Neural progenitor cell (in vitro differentiated cells): Measurements from ENCODE around the gene EYS. TPM values are rescaled to one million over a fixed set of nuclear protein-coding genes. Genes with fewer than 3 reads are reported as not detected.
A peak's percentile ranks its signal among the peaks of the same experiment; 100 is the strongest.

Source experiments
- DNase-seq: peaks from one replicate; pipeline ENCODE4 v3.0.0-alpha.2; 2016; ENCODE audit warnings: low spot score
- H2AFZ ChIP-seq: fragments of 200-600 bp; sonication (generic); replicated peaks from 2 replicates; pipeline ENCODE4 v1.6.1; 2016; ENCODE audit warnings: antibody characterized with exemption
- H3F3A ChIP-seq: fragments of 200-600 bp; sonication (generic); 2 replicates; pipeline ENCODE4 v1.6.1; 2016; ENCODE audit warnings: antibody characterized with exemption, low read depth
- H3K27ac ChIP-seq: fragments of 200-600 bp; sonication (generic); 2 replicates; pipeline ENCODE4 v1.5.1; 2016; ENCODE audit warnings: mild to moderate bottlenecking
- H3K27me3 ChIP-seq: fragments of 200-600 bp; sonication (generic); 2 replicates; pipeline ENCODE4 v1.6.1; 2016; ENCODE audit warnings: mild to moderate bottlenecking, moderate library complexity
- H3K36me3 ChIP-seq: fragments of 200-600 bp; sonication (generic); 2 replicates; pipeline ENCODE4 v1.5.1; 2016
- H3K4me1 ChIP-seq: fragments of 200-600 bp; sonication (generic); 2 replicates; pipeline ENCODE4 v1.6.1; 2016; ENCODE audit warnings: mixed run types
- H3K4me2 ChIP-seq: fragments of 200-600 bp; sonication (generic); 2 replicates; pipeline ENCODE4 v1.6.1; 2016
- H3K4me3 ChIP-seq: fragments of 200-600 bp; sonication (generic); 2 replicates; pipeline ENCODE4 v1.5.1; 2016
- H3K79me2 ChIP-seq: fragments of 200-600 bp; sonication (generic); 2 replicates; pipeline ENCODE4 v1.6.1; 2016; ENCODE audit warnings: low read depth
- H3K9ac ChIP-seq: fragments of 200-600 bp; sonication (generic); 2 replicates; pipeline ENCODE4 v1.6.1; 2016
- H3K9me3 ChIP-seq: fragments of 200-600 bp; sonication (generic); 2 replicates; pipeline ENCODE4 v1.5.1; 2016; ENCODE audit warnings: low read depth
- H4K20me1 ChIP-seq: fragments of 200-600 bp; sonication (generic); 2 replicates; pipeline ENCODE4 v1.6.1; 2016; ENCODE audit warnings: low read depth
- H3K27ac Mint-ChIP-seq: 3 replicates; pipeline ENCODE4 v1.8.0; 2021; ENCODE audit warnings: mixed read lengths
- H3K27me3 Mint-ChIP-seq: 2 replicates; pipeline ENCODE4 v1.8.0; 2022; ENCODE audit warnings: low read depth, mild to moderate bottlenecking, inconsistent platforms, moderate library complexity, mixed read lengths; ENCODE audit not compliant: insufficient read depth
- H3K36me3 Mint-ChIP-seq: 3 replicates; pipeline ENCODE4 v1.8.0; 2021; ENCODE audit warnings: mixed read lengths
- H3K4me1 Mint-ChIP-seq: 3 replicates; pipeline ENCODE4 v1.8.0; 2021; ENCODE audit warnings: mixed read lengths
- H3K4me3 Mint-ChIP-seq: 3 replicates; pipeline ENCODE4 v1.8.0; 2021; ENCODE audit warnings: mild to moderate bottlenecking, moderate library complexity, mixed read lengths
- H3K9me3 Mint-ChIP-seq: 3 replicates; pipeline ENCODE4 v1.8.0; 2020; ENCODE audit warnings: mixed read lengths
- CTCF ChIP-seq: fragments of 200-600 bp; sonication (generic); IDR thresholded peaks from 2 replicates; pipeline ENCODE4 v1.5.1; 2017; ENCODE audit warnings: antibody characterized with exemption, mild to moderate bottlenecking
- EZH2 ChIP-seq: fragments of 200-600 bp; sonication (generic); IDR thresholded peaks from 2 replicates; pipeline ENCODE4 v1.6.1; 2017; ENCODE audit warnings: antibody characterized with exemption, mild to moderate bottlenecking, moderate library complexity
- EZH2phosphoT487 ChIP-seq: fragments of 200-600 bp; sonication (generic); IDR thresholded peaks from 2 replicates; pipeline ENCODE4 v1.6.1; 2017; ENCODE audit warnings: antibody characterized with exemption
- total RNA-seq: library from RNA; depleted of rRNA; stranded (reverse); fragments of >200 nt; gene quantifications from 2 replicates; pipeline ENCODE4 v1.2.3, GENCODE V29; 2015; ENCODE audit warnings: low replicate concordance

EYS gene
- total RNA-seq, 1 donor from 2014 or later: not detected

- Mint-ChIP-seq H3K27ac (no peak overlapping the region), H3K4me3 (no peak overlapping the region), H3K9me3 (no peaks in the 10 kb centered on the region), H3K4me1 (no peaks in the 10 kb centered on the region), H3K27me3 (no peaks in the 10 kb centered on the region), H3K36me3 (no peaks in the 10 kb centered on the region)
- Histone ChIP-seq H3K9me3 (no peaks in the 10 kb centered on the region), H3K36me3 (no peaks in the 10 kb centered on the region), H3K27me3 (no peaks in the 10 kb centered on the region), H2AFZ (no peak overlapping the region), H3K4me1 (peaks cover 4% of the 10 kb centered on the region), H3K27ac (no peak overlapping the region), H4K20me1 (no peaks in the 10 kb centered on the region), H3K4me3 (no peak overlapping the region), H3K79me2 (no peaks in the 10 kb centered on the region), H3K4me2 (no peak overlapping the region), H3K9ac (no peak overlapping the region), H3F3A (no peaks in the 10 kb centered on the region)
- TF ChIP-seq EZH2 (no peak), CTCF (no peak), EZH2phosphoT487 (no peak)
- DNase-seq: no peak
These were observed 1187.0 kb downstream of the EYS start for GRCh38 chr6:64520050-64520449.

DNA sequence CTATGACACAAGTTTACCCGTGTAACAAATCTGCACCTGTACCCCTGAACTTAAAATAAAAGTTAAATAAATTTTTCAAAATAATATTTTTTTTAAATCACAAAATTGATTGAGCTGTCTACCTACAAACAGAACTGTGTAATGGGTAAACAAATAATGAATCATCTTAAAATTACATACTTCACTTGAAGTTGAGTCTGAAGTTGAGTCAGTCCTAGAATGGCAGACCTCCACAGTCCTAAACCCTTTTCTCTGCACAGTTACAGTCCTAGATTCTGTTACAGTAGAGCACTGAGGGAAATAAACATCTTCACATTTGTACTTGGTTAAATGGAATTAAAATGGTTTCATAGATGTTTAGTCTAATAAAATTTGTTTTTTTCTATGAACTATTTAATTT, 1190.6 kb downstream of the EYS start:
- no peaks in the 10 kb centered on the region for H3K36me3 Mint-ChIP-seq
- Histone ChIP-seq H3K9ac (no peak overlapping the region), H3K4me3 (no peak overlapping the region), H3K27me3 (no peaks in the 10 kb centered on the region), H3K4me1 (no peaks in the 10 kb centered on the region), H3K9me3 (no peaks in the 10 kb centered on the region), H3F3A (no peaks in the 10 kb centered on the region), H4K20me1 (no peaks in the 10 kb centered on the region), H2AFZ (no peak overlapping the region), H3K27ac (no peak overlapping the region), H3K4me2 (no peak overlapping the region), H3K36me3 (no peaks in the 10 kb centered on the region), H3K79me2 (no peaks in the 10 kb centered on the region)
- H3K27me3 Mint-ChIP-seq: no peaks in the 10 kb centered on the region
- no peak overlapping the region for H3K4me3 Mint-ChIP-seq
- TF ChIP-seq EZH2phosphoT487 (no peak), EZH2 (no peak), CTCF (no peak)
- H3K27ac Mint-ChIP-seq: no peak overlapping the region
- H3K4me1 Mint-ChIP-seq: peaks cover 3% of the 10 kb centered on the region
- DNase-seq: no peak
- no peaks in the 10 kb centered on the region for H3K9me3 Mint-ChIP-seq

- Mint-ChIP-seq H3K4me1 (peaks cover 2% of the 10 kb centered on the region), H3K36me3 (no peaks in the 10 kb centered on the region), H3K4me3 (no peak overlapping the region), H3K27ac (no peak overlapping the region), H3K9me3 (no peaks in the 10 kb centered on the region), H3K27me3 (no peaks in the 10 kb centered on the region)
- Histone ChIP-seq H3F3A (no peaks in the 10 kb centered on the region), H3K9me3 (no peaks in the 10 kb centered on the region), H3K36me3 (no peaks in the 10 kb centered on the region), H3K4me2 (no peak overlapping the region), H3K79me2 (no peaks in the 10 kb centered on the region), H3K27ac (no peak overlapping the region), H3K4me1 (no peaks in the 10 kb centered on the region), H3K4me3 (no peak overlapping the region), H3K27me3 (no peaks in the 10 kb centered on the region), H3K9ac (no peak overlapping the region), H4K20me1 (no peaks in the 10 kb centered on the region), H2AFZ (no peak overlapping the region)
- no peak for DNase-seq
- TF ChIP-seq EZH2phosphoT487 (no peak), EZH2 (no peak), CTCF (no peak)
These were observed 1199.4 kb downstream of the EYS start for GRCh38 chr6:64507661-64508060.

- Mint-ChIP-seq H3K9me3 (no peaks in the 10 kb centered on the region), H3K4me3 (no peak overlapping the region), H3K4me1 (peaks cover 2% of the 10 kb centered on the region), H3K36me3 (no peaks in the 10 kb centered on the region), H3K27me3 (no peaks in the 10 kb centered on the region), H3K27ac (no peak overlapping the region)
- Histone ChIP-seq H3K36me3 (no peaks in the 10 kb centered on the region), H3K4me3 (no peak overlapping the region), H3F3A (no peaks in the 10 kb centered on the region), H3K9ac (no peak overlapping the region), H4K20me1 (no peaks in the 10 kb centered on the region), H3K9me3 (no peaks in the 10 kb centered on the region), H2AFZ (no peak overlapping the region), H3K4me1 (no peaks in the 10 kb centered on the region), H3K4me2 (no peak overlapping the region), H3K27me3 (no peaks in the 10 kb centered on the region), H3K27ac (no peak overlapping the region), H3K79me2 (no peaks in the 10 kb centered on the region)
- peak; percentile 65 for DNase-seq
- TF ChIP-seq EZH2phosphoT487 (no peak), EZH2 (no peak), CTCF (peak; percentile 92)
These were observed 1201.7 kb downstream of the EYS start for GRCh38 chr6:64505312-64505711.
